GM19455 (cell line): Measurements from ENCODE around the gene KLHL2.
A peak's percentile ranks its signal among the peaks of the same experiment; 100 is the strongest.
"Not testable (repeated sequence)": the region's sequence is repeated elsewhere in the genome, so short reads cannot be mapped to it uniquely, and the experiment has no call there.

Experiments used
- ATAC-seq: cut with Tn5 transposase; IDR thresholded peaks from one replicate; pipeline ENCODE4 v1.9.1; 2021; ENCODE audit not compliant: unreplicated experiment

The KLHL2 gene

GRCh38 chr4:165326831-165327210 lies 119.5 kb downstream of the KLHL2 start:
- peak; percentile 1 for ATAC-seq

- peak; percentile 98 for ATAC-seq
Observed at GRCh38 chr4:165327211-165328100, 120.1 kb downstream of the KLHL2 start, which contains the start of gene MSMO1. TSS of gene MSMO1 (plus strand) at chr4:165327669. CDS start at chr4:165333371, 5,702 bp downstream.

- ATAC-seq: peak; percentile 0
Observed at GRCh38 chr4:165328101-165328425, 120.7 kb downstream of the KLHL2 start.

- no peak for ATAC-seq
Observed at GRCh38 chr4:165328708-165329107, 121.3 kb downstream of the KLHL2 start.

- ATAC-seq: no peak
Observed at GRCh38 chr4:165330071-165330470, 122.7 kb downstream of the KLHL2 start.

GRCh38 chr4:165330666-165331065 lies 123.3 kb downstream of the KLHL2 start:
- ATAC-seq: no peak

GRCh38 chr4:165331359-165331758 lies 124.0 kb downstream of the KLHL2 start:
- no peak for ATAC-seq

GRCh38 chr4:165331823-165332222 lies 124.5 kb downstream of the KLHL2 start:
- ATAC-seq: no peak

- no peak for ATAC-seq
Observed at GRCh38 chr4:165332502-165332901, 125.1 kb downstream of the KLHL2 start.

- no peak for ATAC-seq
Observed at GRCh38 chr4:165335163-165335703, 127.9 kb downstream of the KLHL2 start.

GRCh38 chr4:165336743-165337142 lies 129.4 kb downstream of the KLHL2 start:
- no peak for ATAC-seq

GRCh38 chr4:165342340-165342739 lies 135.0 kb downstream of the KLHL2 start:
- ATAC-seq: not testable (repeated sequence)

- ATAC-seq: no peak
Observed at GRCh38 chr4:165343353-165344191, 136.2 kb downstream of the KLHL2 start.

GRCh38 chr4:165345666-165346417 lies 138.5 kb downstream of the KLHL2 start:
- ATAC-seq: no peak

- ATAC-seq: no peak
Observed at GRCh38 chr4:165347647-165348569, 140.5 kb downstream of the KLHL2 start.

- no peak for ATAC-seq
Observed at GRCh38 chr4:165351359-165352130, 144.2 kb downstream of the KLHL2 start.

- no peak for ATAC-seq
Observed at GRCh38 chr4:165355900-165356300, 148.5 kb downstream of the KLHL2 start.

GRCh38 chr4:165359506-165359905 lies 152.1 kb downstream of the KLHL2 start:
- ATAC-seq: no peak

- no peak for ATAC-seq
Observed at GRCh38 chr4:165360041-165360695, 152.8 kb downstream of the KLHL2 start.
